Retinal pigment epithelial cell (primary cell): ENCODE results near the gene OPCML.

ENCODE experiments used
- DNase-seq: peaks from one replicate; pipeline ENCODE4 v3.0.0-alpha.2; 2010; ENCODE audit warnings: low read depth
- H3K4me3 ChIP-seq: 2 replicates; pipeline ENCODE4 v1.5.1; 2011; ENCODE audit warnings: mild to moderate bottlenecking, low read length, control low read depth, moderate library complexity
- TF ChIP-seq, protein P1 (sequence below): conservative IDR thresholded peaks from 2 replicates; pipeline ENCODE4 v1.5.1; 2011; ENCODE audit warnings: low read depth, low read length, control low read depth, inconsistent platforms

Gene OPCML

DNA sequence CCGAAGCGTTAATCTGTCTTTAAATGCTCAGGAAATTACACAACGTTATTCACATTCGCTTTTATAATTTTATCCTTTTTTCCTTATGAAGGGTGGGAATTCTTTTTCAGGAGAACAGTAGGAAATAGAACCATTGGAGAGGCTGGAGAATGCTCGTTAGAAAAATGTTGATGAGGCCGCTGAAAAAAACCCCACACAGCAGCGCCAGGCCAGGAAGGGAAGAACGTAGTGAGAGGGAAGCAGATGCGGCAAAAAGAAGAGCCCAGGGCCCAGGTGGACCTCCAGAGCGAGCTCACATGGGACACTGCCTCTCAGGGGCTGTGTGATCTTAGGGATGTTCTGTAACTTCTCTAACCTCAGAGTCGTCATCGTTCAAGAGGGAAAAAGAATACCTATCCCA lies 691.6 kb downstream of the OPCML start:
- H3K4me3 ChIP-seq: no peak overlapping the region
- TF ChIP-seq, protein P1, sequence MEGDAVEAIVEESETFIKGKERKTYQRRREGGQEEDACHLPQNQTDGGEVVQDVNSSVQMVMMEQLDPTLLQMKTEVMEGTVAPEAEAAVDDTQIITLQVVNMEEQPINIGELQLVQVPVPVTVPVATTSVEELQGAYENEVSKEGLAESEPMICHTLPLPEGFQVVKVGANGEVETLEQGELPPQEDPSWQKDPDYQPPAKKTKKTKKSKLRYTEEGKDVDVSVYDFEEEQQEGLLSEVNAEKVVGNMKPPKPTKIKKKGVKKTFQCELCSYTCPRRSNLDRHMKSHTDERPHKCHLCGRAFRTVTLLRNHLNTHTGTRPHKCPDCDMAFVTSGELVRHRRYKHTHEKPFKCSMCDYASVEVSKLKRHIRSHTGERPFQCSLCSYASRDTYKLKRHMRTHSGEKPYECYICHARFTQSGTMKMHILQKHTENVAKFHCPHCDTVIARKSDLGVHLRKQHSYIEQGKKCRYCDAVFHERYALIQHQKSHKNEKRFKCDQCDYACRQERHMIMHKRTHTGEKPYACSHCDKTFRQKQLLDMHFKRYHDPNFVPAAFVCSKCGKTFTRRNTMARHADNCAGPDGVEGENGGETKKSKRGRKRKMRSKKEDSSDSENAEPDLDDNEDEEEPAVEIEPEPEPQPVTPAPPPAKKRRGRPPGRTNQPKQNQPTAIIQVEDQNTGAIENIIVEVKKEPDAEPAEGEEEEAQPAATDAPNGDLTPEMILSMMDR: no peak
- no peak for DNase-seq

DNA sequence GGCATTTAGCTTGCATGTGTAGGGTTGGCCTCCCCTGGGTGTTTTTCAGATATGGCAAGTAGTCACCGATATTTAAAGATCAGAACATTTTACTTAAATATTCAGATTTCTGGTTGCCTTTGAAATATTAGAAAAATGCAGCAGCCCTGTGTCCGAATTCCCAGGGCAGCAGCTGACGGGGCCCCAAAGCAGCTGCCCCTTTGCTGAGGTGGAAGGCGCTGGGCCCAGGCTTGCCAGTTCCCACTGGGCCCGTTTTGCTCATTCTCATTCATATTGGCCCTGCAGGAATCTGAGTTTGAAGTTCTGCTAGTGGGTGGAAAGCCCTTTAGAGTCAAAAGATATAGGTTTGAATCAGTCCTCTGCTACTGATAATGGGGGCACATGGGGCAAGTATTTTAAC lies 692.1 kb downstream of the OPCML start:
- TF ChIP-seq, protein P1: no peak
- H3K4me3 ChIP-seq: no peak overlapping the region
- DNase-seq: no peak

DNA sequence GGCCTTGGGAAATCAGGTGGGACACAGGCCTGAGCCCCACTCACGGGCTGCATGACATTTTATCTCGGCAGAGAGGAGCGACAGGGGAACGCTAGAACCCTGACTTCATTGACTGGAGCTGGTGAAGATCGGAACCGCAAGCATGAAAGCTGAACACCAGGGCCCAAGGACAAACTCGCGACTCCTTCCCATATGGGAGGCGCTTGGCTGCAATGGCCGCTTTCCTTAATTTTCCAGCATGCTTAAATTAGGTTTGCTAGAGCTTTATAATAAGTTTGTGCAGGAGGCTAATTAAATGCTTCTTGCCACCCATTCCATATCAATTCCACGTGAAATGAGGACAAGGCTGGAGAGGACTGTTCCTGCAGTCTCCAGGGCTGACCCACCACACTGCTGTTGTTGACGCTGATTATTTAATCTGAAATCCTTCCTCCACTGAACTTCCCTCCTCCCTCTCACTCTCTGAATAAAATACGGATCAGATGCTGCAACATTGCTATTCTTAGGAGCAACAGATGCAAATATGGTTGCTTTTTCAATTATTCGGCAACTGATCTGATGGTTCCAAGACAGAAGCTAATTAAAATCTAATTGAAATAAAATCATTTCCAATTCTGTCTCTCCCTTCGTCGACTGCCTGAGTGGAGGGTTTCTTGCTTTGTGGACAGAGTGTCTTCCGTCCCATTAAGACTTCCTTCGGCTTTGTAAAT lies 692.9 kb downstream of the OPCML start:
- no peak overlapping the region for H3K4me3 ChIP-seq
- DNase-seq: no peak
- TF ChIP-seq, protein P1: no peak

DNA sequence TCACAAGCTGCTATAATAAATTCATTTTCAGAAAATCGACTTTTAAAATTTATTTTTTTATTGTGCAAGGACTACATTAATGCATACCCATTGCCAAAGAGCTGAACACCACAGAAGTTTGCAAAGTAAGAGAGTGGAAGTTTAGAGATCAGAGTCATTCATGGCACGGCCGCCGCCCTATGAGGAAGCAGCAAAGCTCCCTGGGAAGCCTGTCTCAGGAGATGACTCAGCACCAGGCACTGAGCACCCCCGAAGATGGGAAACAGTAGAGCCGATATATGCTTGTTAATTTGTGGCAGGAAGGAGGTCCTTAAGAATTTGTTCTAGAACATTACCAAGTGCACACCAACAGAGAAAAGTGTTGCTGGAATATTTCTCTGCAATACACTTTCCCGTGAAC lies 693.7 kb downstream of the OPCML start:
- peak; percentile 36 for DNase-seq
- H3K4me3 ChIP-seq: no peak overlapping the region
- TF ChIP-seq, protein P1: no peak

DNA sequence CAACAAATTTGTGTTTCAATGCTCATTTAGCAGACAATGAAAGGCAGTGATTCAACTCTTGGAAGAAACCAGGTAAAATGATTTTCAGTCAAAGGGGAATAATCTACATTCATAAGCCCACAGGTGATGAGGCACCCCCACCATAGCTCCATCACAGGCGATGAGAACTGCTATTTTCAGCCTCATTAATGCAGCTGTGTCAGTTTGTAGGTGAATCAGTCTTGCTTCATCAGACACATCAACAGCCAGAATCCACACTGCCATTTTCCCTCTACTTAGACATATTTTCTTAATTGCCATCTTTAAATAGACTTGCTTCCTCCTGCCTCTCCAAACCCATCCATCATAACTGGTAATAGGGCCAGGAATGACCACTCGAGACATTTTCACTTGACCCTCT lies 701.0 kb downstream of the OPCML start:
- DNase-seq: no peak
- no peak overlapping the region for H3K4me3 ChIP-seq
- TF ChIP-seq, protein P1: no peak

DNA sequence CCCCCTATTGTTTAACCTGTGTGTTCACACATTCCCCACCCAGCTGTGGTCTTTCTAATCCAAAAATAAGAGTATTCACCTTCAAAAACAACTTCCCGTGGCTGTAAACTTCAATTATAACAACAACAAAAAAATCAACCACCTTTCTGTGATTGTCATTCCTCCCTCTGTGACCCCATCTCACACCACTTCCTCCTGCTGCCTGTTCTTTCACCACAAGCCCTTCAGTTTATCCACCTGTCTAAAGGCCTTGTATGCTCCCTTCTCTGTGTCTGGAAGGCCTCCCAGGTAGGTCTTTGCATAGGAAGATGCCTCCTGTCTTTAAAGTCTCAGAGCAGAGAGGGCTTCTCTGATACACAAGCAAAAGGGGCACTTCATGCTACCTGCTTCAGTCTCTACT lies 707.7 kb downstream of the OPCML start:
- H3K4me3 ChIP-seq: no peak overlapping the region
- TF ChIP-seq, protein P1: no peak
- no peak for DNase-seq

DNA sequence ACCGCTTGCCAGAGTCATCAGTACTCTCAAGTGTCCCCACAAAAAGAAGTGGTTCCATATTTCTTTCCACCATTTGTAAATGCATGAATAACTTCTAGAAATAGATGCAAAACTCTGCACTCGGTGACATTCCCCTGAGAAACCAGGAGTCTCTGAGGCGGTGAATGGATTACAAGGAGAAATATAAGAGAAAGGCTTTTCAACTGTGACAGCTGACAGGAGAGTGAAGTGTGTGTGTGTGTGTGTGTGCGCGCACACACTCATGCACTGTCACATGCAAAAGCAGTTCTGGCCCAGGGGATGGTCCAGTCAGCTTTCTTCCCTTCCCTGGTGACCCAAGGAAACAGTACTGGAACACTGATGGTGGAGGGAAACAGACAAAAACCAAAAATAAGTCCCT lies 710.0 kb downstream of the OPCML start:
- TF ChIP-seq, protein P1: no peak
- no peak overlapping the region for H3K4me3 ChIP-seq
- DNase-seq: no peak
